DOHH2 (cell line): ENCODE data around the gene NPDC1.

Experiments used
- EZH2phosphoT487 ChIP-seq: fragments of 200-600 bp; sonication (generic); IDR thresholded peaks from 2 replicates; pipeline ENCODE4 v1.6.1; 2017; ENCODE audit warnings: borderline replicate concordance, mild to moderate bottlenecking, antibody characterized with exemption, low read length, moderate library complexity, mixed read lengths
- TF ChIP-seq, protein P1 (sequence below): fragments of 200-600 bp; sonication (generic); IDR thresholded peaks from one replicate; pipeline ENCODE4 v1.5.1; 2014; ENCODE audit warnings: antibody characterized with exemption, mild to moderate bottlenecking, low read depth, low read length; ENCODE audit not compliant: poor library complexity, severe bottlenecking

GRCh38 chr9:137026384-137026783, 19.6 kb downstream of the NPDC1 start:
- TF ChIP-seq, protein P1, sequence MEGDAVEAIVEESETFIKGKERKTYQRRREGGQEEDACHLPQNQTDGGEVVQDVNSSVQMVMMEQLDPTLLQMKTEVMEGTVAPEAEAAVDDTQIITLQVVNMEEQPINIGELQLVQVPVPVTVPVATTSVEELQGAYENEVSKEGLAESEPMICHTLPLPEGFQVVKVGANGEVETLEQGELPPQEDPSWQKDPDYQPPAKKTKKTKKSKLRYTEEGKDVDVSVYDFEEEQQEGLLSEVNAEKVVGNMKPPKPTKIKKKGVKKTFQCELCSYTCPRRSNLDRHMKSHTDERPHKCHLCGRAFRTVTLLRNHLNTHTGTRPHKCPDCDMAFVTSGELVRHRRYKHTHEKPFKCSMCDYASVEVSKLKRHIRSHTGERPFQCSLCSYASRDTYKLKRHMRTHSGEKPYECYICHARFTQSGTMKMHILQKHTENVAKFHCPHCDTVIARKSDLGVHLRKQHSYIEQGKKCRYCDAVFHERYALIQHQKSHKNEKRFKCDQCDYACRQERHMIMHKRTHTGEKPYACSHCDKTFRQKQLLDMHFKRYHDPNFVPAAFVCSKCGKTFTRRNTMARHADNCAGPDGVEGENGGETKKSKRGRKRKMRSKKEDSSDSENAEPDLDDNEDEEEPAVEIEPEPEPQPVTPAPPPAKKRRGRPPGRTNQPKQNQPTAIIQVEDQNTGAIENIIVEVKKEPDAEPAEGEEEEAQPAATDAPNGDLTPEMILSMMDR = no peak
- no peak for TF ChIP-seq EZH2phosphoT487
